Stimulated activated CD4-positive, alpha-beta T cell treated with anti-CD3 and anti-CD28 coated beads, Interleukin-15, amount 100 ng/mL, for 1 hour (primary cell): ENCODE results near the gene TENM4.

ENCODE experiments used
- DNase-seq, 2 donors: peaks; one replicate each; pipeline ENCODE4 v3.0.0-alpha.2; 2020; ENCODE audit warnings: low read depth in 1 of 2, low spot score in 1 of 2

The TENM4 gene

GRCh38 chr11:79066456-79067351 lies 374.1 kb downstream of the TENM4 start:
- DNase-seq = no peak

- no peak for DNase-seq
These were observed 377.7 kb downstream of the TENM4 start for GRCh38 chr11:79062814-79063762.

GRCh38 chr11:79060081-79060953 lies 380.5 kb downstream of the TENM4 start:
- DNase-seq = no peak

GRCh38 chr11:79059141-79059540 lies 381.7 kb downstream of the TENM4 start:
- DNase-seq = no peak

- no peak for DNase-seq
These were observed 384.8 kb downstream of the TENM4 start for GRCh38 chr11:79055856-79056631.

- no peak for DNase-seq
These were observed 386.2 kb downstream of the TENM4 start for GRCh38 chr11:79054636-79055035.

GRCh38 chr11:79052544-79052943 lies 388.3 kb downstream of the TENM4 start:
- DNase-seq = no peak

- no peak for DNase-seq
These were observed 390.0 kb downstream of the TENM4 start for GRCh38 chr11:79050786-79051185.

- no peak for DNase-seq
These were observed 391.1 kb downstream of the TENM4 start for GRCh38 chr11:79049741-79050179.

GRCh38 chr11:79047980-79048379 lies 392.9 kb downstream of the TENM4 start:
- DNase-seq = no peak

GRCh38 chr11:79047321-79047720 lies 393.5 kb downstream of the TENM4 start:
- no peak for DNase-seq

GRCh38 chr11:79046366-79046765 lies 394.5 kb downstream of the TENM4 start:
- no peak for DNase-seq

GRCh38 chr11:79045800-79046304 lies 395.0 kb downstream of the TENM4 start:
- no peak for DNase-seq

- DNase-seq = no peak
These were observed 395.6 kb downstream of the TENM4 start for GRCh38 chr11:79045018-79045799.

GRCh38 chr11:79044201-79044600 lies 396.6 kb downstream of the TENM4 start:
- DNase-seq = no peak

GRCh38 chr11:79043726-79044125 lies 397.1 kb downstream of the TENM4 start:
- DNase-seq = no peak

GRCh38 chr11:79042824-79043223 lies 398.0 kb downstream of the TENM4 start:
- DNase-seq = no peak

GRCh38 chr11:79040348-79040747 lies 400.5 kb downstream of the TENM4 start:
- DNase-seq = no peak

GRCh38 chr11:79039122-79039521 lies 401.7 kb downstream of the TENM4 start:
- DNase-seq = no peak
